ENCODE results near the gene KCNJ6.

KCNJ6 gene

DNA sequence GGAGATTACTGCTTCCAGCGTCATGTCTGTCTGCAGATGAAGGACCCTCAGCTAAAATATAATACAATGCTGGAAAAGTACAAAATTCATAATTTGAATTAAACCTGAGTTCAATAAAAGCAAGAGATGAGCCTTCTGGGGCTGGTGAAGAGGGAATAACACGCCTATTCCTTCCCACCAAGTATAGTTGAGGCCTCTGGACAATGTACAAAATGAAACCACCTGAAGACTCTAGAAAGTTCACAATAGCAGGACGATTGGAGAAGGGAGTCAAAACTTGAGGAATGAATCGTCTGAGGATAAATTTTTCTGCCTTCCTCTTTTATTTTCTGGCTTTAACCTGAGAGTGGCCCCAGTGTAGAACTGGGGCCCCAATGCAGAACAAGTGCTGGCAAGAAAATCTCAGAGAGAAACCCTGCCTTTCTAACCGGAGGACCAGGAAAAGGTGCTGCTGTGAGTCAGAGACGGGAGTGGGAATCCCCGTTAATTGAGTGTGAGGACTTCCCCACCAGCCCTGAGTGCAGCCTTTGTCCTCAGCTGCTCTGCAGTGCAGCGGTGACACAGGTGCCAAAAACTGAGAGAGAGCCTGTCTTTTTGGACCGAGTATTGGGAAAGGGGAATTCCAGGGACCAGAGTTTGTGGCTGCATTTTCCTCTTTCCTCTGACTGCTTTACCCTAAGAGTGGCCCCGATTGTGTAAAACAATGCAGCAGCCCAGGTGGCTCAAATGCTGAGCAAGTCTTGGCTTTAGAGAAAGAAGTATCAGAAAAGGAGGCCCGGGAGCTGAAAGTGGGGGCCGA lies 284.7 kb downstream of the KCNJ6 start:
- DNase-seq: no peak

GRCh38 chr21:37630872-37631271 lies 285.4 kb downstream of the KCNJ6 start:
- DNase-seq: no peak

- no peak for DNase-seq
These were observed 287.9 kb downstream of the KCNJ6 start for GRCh38 chr21:37628362-37628761.

- no peak for DNase-seq
These were observed 288.7 kb downstream of the KCNJ6 start for GRCh38 chr21:37627561-37627960.

DNA sequence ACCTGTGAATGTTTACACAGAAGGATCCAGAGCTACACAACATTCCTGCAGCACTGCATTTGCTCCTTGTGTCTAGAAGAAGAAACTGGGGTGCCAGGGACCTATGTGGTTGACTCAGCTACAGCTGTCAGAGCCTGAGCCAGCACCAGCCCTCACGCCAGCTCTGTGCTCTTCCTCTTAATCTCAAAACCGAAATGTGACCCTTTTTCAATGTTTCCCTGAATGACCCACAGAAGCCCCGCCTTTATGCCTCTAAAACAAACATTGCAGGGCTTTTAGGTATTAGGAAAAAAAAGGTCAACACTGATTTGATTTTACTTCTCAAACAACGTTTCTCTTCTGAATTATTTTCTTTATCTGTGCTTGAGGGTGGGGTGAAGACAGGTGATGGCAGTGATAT lies 289.2 kb downstream of the KCNJ6 start:
- no peak for DNase-seq

DNA sequence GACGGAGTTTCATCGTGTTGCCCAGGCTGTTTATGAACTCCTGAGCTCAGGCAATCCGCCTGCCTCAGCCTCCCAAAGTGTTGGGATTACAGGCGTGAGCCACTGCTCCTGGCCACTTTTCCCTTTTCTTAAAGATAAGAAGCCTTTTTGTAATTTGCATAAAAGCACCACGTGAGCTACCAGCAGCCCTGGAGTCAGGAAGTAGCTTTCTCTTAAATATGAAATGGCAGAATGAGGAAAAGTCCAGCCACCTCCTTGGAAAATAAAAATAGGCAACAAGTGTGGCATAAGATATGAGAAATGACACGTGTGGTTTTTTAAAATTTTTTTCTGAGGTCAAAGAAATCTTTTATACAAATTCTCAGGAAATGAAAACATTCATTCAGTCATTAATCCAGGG lies 289.9 kb downstream of the KCNJ6 start:
- DNase-seq: no peak

GRCh38 chr21:37623689-37624088 lies 292.6 kb downstream of the KCNJ6 start:
- DNase-seq: no peak

GRCh38 chr21:37623183-37623582 lies 293.1 kb downstream of the KCNJ6 start:
- DNase-seq: no peak

DNA sequence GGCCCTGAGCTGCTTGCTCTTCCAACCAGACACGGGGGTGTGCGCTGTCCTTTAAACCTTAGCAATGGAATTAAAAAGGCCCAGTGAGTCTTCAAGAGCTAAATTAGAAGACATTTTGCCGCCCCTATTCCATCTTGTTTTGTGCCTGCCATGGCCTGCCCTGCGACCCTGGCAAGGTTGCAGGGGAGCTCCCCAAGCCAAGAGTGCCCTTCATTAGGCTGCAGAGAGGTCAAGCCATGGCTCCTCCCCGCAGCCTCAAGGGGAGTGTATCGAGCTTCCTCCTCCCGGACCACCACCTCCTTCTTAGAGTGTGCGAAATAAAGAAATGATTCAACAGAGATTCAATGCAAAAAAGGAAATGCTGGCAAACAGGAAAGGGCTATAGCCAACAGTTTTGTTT lies 293.5 kb downstream of the KCNJ6 start:
- DNase-seq: no peak

DNA sequence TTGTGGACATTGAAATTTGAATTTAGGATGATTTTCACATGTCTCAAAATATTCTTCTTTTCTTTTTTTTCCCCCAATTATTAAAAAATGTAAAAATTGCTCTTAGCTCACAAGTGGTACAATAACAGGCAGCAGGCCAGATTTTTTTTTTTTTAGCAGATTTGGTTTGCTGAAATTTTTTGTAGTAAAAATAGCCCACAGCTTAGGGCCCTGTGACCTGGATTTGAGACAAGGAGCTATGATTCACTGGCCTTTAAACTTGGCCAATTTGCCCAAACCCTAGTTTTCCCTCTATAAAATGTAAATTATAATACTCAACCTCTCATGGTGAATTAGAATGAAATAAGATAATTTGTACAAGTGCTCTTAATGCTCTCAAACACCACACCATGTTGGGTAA lies 295.9 kb downstream of the KCNJ6 start:
- no peak for DNase-seq

DNA sequence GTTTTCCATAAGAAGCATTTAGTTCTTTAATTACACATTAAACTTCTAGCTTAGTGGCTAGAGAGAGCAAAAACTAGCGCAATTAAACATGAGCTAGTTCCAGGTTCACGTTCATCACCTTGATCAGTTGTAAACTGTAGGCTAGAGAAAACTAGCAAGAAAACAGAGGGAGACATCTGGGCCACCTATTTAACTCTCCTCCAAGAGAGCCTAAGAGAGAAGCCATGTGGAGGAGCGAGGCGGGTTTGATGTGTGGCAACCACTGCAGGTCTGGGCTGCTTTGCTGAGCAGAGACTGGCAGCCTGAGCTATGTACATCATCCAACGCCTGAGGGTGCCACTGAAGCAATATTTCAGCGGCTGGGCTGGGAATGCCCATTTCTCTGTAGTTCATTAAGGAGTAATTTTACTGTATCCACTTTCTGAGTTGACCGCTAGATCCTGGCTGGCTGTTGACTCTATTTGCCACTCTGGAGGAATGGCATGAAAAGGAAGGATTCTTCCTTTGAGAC lies 296.7 kb downstream of the KCNJ6 start:
- DNase-seq: no peak

GRCh38 chr21:37618081-37618480 lies 298.2 kb downstream of the KCNJ6 start:
- no peak for DNase-seq

- no peak for DNase-seq
These were observed 300.3 kb downstream of the KCNJ6 start for GRCh38 chr21:37615962-37616361.

GRCh38 chr21:37614351-37614875 lies 301.8 kb downstream of the KCNJ6 start:
- no peak for DNase-seq

- no peak for DNase-seq
These were observed 309.2 kb downstream of the KCNJ6 start for GRCh38 chr21:37607081-37607480.

DNA sequence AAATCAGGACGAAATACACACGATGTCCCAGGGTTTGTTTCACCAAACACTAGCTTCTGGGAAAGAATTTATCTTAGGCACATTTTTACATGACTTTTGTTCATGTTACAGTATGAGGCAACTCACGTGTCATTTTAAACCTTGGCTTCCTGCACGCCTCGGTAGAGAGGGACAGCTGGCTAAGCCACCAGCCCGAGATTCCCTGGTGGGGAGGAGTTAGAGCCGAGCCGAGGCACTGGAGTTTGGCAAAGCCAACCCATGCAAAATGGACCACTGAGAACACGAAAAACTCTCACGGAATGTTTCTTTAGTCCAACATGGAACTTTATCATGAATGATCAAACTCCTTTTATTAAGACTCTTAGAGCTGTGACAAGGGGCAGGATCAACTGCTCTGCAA lies 309.7 kb downstream of the KCNJ6 start:
- no peak for DNase-seq

GRCh38 chr21:37605006-37605405 lies 311.3 kb downstream of the KCNJ6 start:
- no peak for DNase-seq

DNA sequence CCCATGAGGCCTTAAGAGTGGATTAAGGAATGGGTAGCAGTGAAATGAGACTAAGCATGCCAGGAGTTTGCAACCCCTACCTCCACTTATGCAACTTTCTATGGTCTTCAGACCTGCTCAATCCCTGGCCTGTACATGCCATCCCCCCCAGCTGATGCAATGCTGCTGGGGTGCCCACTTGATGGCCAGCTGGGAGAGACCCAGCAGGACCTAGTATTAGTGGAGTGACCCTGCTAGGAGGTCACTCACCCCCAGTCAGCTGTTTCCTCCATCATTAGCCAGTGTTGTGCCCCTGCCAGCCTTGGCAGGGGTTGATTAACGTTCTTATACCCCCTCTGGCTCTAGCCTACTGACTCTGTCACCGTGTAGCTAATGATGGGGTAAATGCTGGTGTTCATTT lies 313.1 kb downstream of the KCNJ6 start:
- no peak for DNase-seq

DNA sequence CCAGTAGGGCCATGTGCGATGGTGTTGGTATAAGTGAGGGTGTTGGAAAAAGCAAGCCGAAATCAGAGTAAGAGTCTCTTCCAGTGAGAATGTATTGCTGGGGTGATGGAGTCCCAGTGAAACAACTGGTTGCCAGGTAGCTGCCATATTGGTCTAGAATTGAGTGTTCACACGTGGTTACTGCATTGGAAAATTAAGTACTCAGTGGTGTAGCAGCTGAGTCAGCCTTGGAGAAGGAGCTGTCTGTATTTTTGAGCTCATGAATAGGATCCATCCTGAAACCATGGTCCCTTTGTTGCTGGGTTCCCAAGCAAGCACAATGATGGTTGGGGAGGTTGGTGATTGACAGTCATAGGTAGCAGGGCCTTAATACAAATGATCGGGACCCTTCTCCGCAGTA lies 314.3 kb downstream of the KCNJ6 start:
- no peak for DNase-seq

DNA sequence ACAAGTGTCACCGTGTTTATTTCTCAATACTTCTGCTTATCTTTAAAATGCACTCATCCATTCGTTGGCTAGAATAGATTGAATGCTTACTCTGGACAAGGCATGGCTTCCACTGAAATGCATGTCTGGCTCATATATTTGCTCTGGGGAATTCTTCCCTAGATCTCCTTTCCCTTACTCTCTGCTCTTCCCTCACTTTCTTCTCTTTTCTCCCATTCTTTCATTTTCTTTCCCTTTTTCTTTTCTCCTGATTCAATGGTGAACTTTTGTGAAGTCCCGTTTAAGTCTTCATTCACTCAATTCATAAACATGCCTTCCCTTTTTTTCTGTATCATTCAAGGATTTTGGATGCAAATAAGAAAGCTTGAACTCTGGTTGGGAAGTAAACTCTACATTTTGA lies 315.2 kb downstream of the KCNJ6 start:
- DNase-seq: no peak

- DNase-seq: no peak
These were observed 320.3 kb downstream of the KCNJ6 start for GRCh38 chr21:37595944-37596343.

GRCh38 chr21:37594472-37594951 lies 321.7 kb downstream of the KCNJ6 start:
- no peak for DNase-seq

- DNase-seq: no peak
These were observed 322.4 kb downstream of the KCNJ6 start for GRCh38 chr21:37593740-37594471.

GRCh38 chr21:37593015-37593414 lies 323.2 kb downstream of the KCNJ6 start:
- no peak for DNase-seq
